Measurements from ENCODE around the gene FUT8.
A peak's percentile ranks its signal among the peaks of the same experiment; 100 is the strongest.

Gene FUT8

DNA sequence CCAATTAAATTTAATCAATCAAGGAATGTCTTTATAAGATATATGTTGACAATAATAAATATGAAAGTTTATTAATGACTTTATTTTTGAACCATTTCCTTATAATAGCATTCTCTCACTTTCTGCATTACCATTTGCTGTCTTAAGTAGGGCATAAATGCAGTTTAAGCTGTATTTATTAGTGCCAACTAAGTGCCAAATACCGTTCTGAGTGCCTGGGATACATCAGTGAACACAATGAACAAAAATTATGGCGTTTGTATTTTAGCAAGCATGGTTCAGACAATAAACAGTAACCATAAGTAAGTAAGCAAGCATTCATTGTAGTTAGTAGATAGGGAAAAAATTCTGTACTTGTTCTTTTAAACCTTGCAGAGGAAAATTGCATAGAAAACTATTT is 145.8 kb downstream of the FUT8 start:
- no peak for DNase-seq (ENCODE audit: low spot score)

DNA sequence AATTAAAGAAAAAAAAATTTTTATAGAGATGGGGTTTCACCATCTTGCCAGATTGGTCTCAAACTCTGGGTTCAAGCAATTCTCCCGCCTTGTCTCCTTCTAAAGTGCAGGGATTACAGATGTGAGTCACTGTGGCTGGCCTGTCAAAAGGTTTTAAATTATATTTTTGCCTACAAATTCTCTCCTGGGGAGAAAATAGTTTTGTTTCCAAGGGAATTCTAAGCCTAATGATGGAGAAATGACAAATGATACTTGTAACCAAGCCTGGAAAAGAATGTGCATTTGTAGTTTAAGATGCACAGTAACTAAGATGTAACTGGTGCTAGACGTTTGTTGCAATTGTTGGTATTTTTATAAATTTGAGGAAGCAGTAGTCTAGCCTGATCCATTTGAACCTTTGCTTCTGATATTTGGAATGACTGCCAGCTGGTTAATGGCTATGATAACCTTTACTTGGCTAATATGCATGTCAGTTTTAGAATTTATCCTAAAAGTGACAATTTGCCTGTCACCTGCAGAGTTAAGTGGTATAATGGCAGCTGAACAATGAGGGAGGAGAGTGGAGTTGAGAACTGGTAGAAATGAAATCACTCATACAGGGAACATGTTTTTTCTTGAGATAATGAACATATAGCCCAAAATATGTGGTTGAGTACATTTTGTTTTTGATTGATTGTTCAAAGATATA is 148.0 kb downstream of the FUT8 start:
- no peak for DNase-seq (ENCODE audit: low spot score)

DNA sequence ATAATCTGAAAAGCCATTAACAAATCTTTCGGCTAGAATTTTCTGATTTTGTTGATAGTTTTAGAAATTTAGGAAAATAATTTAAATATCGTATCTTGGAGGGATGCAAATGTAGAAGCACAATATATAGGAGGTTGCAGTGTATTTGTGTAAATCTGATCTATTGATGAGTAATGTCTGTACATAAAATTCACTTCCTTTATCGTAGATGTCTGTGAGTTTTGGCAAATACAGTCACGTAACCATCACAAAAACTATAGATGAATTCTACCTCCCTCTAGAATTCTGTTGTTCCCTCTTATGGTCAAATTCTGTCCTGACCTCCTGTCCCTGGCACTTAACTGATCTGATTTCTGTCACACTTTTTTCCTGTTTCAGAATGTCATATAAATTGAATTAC is 151.8 kb downstream of the FUT8 start:
- no peak for DNase-seq (ENCODE audit: low spot score)

DNA sequence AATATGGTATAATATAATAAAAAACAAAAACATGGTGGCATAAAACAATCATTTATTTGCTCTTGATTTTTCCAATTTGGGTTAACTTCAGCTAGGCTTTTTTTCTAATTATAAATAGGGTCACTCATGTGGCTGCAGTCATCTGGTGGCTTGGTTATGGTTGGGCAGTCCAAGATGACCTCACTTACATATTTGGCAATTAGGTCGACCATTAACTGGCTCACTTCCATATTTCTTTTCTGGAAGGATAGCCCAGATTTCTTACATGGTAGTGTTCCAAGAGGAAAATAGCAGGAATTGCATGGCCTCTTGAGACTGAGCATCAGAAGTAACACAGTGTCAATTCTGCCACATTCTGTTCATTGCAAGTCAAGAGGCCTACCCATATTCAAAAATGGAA is 153.4 kb downstream of the FUT8 start:
- no peak for DNase-seq (ENCODE audit: low spot score)

DNA sequence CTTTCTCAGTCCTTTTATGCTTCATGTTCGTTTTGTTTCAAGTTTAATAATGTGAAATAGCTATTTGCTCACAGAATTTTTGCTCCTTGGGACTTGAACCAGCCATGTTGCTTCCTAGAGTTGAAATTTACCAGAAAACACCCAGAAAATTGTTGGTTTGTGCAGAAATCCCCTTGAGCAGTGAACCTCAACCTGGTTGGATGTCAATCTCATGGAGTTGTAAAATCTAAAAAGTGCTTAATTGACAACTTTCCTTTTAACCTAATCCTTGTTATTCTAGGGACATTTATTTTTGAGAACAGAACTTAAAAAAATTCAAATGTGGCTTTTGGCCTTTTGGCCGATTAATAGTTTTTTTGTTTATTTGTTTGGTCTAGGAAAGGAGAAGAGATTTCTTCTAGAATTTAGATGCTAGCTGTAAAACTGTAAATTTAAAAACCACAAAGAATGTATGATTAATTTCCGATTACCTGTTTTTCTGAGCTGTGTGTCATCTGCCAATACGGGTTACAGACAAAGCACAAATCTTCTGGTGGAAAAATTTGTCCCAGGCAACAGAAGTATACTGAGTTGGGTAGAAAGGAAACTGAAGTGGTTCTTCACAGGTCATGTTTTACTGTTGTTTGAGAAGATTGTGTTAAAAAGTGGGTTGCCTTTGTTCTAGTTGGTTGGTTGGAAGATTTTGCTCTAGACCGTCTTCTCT is 154.4 kb downstream of the FUT8 start:
- DNase-seq (ENCODE audit: low spot score) = peak; percentile 25

DNA sequence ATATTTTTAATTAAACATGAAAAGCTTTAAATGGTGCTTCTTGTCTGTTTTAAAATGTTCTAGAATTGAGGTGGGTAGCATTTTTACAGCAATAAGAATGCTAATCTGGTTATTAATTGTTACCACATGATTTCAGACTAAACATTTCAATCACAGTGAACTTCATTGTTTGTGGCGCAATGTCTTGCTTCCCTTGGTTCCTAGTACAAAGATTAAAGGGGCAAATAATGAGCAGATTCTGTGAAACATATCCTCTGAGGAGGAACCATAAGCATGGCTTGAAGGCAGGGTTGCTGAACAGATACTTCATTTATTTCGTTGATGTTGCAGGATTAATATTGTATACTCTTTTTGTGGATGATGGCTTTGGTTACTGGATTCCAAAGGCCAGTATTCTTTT is 162.1 kb downstream of the FUT8 start:
- DNase-seq (ENCODE audit: low spot score) = no peak

DNA sequence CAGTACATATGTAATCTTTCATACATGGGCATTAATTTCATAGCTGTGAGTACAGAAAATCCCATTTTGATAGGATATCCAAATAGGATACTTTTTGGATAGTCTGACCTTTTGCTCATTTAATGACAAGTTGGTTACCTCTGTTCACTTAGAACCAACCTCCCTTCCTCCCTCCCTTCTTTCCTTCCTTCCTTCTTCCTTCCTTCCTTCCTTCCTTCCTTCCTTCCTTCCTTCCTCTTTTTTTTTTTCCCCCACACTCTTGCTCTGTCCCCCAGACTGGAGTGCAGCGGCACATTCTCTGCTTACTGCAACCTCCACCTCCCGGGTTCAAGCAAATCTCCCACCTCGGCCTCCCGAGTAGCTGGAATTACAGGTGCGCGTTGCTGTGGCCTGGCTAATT is 162.9 kb downstream of the FUT8 start:
- no peak for DNase-seq (ENCODE audit: low spot score)

DNA sequence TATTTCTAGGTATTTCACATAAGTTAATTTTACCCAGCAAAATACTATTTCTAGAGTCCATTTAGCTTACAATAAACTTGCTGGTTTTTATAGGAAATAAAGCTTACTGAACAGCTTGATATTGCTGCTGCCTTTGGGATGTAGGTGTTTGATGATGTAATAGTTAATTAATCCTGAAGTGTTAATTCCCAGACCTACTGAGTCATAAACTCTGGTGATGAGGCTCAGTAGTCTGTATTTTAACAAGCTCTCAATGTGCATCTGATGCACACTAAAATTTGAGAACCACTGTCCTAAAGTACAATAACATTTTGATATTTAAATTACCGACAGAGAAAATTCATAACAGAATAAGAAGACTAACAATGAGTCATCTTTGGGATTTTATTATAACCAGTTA is 168.4 kb downstream of the FUT8 start:
- no peak for DNase-seq (ENCODE audit: low spot score)

DNA sequence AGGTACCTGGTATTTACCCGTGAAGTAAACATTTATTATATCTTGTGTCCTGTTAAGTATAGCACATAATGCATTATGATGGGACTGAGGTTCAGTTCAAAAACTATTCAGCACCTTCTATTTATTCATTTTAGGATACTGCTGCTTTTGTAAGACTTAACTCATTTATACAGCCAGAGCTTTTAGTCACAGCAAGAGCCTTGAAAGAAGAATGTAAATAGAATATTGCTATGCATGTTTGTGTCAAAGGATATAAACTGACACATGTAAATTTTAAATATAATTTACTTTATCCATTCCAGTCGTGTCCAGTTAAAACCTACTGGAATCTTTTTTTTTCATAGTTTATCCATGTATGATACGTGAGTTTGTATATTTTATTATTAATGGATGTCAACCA is 168.8 kb downstream of the FUT8 start:
- no peak for DNase-seq (ENCODE audit: low spot score)

DNA sequence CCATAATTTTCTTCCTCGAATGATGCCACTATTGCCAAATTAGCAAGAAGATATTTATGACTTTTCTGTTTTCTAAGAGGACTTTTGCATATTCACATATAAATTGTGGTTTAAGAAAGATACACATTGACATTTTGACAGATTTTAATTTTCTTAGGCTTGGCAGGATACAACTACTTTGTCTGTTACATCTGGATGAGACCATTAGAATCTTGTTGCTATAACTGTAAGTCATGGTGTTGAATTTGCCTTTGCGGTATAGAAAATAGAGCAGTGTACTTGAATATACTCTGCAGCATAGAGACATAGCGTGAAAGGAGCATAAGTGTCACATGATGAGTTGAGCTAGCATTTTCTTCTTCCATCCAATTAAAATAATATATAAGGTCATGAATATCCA is 169.3 kb downstream of the FUT8 start:
- no peak for DNase-seq (ENCODE audit: low spot score)

DNA sequence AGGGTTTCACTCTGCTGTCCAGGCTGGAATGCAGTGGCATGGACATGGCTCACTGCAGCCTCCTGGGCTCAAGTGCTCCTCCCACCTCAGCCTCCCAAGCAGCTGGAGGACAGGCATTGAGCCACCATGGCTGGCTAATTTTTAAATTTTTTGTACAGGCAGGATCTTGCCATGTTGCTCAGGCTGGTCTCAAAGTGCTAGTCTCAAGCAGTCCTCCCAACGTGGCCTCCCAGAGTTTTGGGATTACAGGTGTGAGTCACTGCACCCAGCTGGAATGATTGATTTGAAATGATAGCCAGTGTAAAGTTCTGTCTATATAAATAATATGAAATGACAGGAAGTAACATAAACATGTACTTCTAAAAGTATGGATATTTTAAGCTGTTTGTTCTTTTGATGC is 172.7 kb downstream of the FUT8 start:
- no peak for DNase-seq (ENCODE audit: low spot score)

DNA sequence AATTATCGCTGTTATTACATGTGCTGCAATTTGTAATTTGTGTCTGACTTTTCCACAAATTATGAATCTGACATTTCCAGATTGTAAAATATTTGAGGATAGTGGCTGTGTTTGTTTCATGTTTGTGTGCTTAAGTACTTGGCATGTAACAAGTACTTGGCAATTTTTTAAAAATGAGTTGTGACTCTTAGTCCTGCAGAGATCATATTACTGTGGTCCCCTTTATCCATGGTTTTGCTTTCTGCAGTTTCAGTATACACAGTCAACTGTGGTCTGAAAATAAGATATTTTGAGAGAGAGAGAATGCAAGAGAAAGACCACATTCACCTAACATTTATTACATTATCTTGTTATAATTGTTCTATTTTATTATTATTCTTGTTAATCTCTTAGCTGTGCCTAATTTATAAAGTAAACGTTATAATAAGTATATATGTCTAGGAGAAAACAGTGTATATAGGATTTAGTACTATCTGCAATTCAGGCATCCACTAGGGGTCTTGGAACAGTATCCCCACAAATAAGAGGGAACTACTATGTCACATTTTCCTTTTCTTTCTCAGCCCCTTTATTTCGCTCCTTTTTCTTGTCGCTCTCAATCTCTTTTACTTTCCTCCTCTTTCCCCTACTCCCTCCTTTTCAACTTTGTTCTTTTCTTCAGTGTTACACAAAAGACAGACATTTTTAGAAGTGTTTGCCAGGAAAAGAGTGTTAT is 176.1 kb downstream of the FUT8 start:
- DNase-seq (ENCODE audit: low spot score) = no peak

DNA sequence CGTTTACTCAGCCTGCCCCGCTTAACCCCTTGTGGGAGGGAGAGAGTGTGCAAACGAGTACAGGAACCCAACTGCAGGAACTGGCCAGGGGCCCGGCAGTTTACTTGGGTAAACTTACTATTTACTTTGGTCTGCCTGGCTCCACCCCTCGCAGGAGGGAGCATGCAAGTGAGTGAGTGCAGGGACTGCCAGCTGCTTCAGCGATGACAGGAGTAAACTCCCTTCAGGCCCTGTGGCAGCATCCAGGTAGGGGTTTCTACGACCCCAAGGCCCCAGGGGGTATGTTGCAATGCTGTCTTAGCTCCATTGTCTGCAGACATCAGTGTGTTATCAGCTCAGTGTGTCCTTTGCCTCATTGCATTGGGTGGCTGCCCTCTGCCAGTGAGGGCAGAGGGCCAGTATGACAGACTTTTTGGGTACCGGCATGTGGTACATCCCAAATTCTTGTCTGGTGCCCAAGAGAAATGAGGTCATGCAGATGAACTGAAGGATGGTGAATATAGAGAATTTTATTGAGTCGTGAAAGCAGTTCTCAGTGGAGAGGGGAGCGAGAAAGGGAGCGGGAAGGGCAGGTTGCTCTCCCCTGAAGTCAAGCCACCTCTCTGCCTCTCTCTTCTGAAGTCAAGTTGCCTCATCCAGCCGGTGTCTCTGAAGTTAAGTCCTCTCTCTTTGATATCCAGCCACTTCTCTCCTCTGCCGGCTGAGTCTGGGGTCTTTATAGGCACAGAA is 181.8 kb downstream of the FUT8 start:
- DNase-seq (ENCODE audit: low spot score) = no peak

DNA sequence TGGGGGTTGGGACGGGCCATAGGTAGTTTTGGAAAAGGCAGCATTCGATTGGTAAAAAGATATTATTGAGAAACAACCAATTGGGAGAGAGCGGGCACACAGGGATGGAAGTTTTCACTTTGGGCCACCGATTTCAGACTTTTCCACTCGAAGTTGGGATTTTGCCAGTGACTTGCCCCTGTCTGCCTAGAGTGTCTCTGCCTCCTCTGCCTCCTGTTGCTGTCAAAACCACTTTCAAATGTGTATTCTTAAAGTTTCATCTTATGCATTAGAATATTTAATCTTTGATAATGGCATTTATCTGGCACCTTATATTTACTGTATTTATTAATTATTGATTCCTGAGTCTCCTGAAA is 182.3 kb downstream of the FUT8 start:
- no peak for DNase-seq (ENCODE audit: low spot score)

DNA sequence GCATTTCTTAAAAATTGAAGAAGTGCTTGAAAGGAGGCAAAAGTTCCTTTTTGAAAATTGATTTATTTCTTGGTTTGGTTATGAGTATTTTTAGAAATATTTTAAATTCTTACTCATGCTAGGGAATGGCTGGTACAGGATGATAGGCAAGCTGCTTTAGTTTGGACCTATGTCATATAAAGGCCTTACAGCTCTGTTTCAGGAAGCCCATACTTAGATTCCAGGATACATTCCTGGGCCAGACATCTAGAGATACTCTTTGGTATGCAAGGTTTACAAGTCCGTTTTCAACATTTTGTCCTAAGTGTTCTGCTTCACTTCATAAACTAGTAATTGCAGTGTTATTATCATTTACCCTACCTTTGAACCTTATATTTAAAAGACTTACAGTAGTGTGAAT is 186.8 kb downstream of the FUT8 start:
- DNase-seq (ENCODE audit: low spot score) = no peak

DNA sequence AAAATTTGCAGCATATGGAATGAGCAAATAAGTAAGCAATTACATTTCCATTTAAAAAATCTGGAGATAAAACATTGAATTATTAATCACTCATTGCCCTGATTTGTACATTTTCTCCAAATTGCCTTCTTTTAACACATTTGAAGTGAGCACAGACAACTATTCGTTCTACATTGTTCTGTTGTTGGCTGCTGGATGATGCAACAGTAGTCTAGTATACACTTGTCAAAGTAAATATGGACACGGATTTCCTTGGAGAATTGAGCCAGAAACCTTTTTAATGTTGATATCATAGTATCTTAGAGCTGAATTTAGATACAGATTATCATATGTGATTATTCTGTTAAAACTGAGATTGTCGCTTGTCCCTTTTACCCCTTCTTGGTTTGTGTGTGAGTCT is 188.2 kb downstream of the FUT8 start:
- no peak for DNase-seq (ENCODE audit: low spot score)

DNA sequence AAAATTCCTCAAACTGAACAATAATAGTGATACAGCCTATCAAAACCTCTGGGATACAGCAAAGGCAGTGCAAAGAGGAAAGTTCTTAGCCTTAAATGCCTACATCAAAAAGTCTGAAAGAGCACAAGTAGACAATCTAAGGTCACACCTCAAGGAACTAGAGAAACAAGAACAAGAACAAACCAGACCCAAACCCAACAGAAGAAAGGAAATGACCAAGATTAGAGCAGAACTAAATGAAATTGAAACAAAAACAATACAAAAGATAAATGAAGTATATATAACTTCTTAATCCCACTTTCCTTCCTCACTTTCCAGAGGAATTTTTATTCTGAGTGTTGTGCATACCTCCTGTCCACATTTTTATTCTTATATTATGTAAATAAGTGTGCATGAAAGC is 192.0 kb downstream of the FUT8 start:
- DNase-seq (ENCODE audit: low spot score) = no peak

DNA sequence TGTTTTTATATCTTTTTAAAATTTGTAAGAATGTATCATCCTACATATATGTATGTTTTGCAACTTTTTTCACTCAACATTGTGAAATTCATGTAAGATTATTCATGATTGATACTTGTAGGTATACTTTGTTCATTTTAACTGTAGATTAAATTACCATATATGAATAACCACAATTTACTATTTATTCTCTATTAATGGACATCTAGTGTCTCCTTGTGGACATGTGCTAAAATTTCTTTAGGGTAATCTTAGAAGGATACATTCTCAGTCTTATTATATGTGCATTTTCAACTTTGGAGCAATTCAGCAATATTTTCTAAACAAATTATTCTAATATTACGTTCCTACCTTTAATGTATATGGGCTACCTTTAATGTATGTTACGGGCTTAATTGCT is 192.4 kb downstream of the FUT8 start:
- no peak for DNase-seq (ENCODE audit: low spot score)

DNA sequence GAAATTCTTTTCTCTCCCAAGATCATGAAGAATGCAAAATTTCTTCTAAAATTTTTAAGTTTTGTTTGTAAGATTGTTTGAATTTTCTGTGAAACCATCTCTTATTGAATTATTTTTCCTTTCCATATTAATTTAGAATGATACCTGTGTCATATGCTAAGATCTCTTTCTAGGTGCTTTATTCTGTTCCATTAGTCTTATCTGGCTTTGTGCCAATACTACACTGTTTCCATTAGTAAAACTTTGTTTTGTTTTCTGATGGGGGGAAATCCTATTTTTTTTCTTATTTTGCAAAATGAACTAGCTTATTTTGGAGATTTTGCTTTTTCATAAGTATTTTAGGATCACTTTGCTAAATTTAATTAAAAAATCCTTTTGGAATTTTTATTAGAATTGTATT is 193.9 kb downstream of the FUT8 start:
- DNase-seq (ENCODE audit: low spot score) = no peak

DNA sequence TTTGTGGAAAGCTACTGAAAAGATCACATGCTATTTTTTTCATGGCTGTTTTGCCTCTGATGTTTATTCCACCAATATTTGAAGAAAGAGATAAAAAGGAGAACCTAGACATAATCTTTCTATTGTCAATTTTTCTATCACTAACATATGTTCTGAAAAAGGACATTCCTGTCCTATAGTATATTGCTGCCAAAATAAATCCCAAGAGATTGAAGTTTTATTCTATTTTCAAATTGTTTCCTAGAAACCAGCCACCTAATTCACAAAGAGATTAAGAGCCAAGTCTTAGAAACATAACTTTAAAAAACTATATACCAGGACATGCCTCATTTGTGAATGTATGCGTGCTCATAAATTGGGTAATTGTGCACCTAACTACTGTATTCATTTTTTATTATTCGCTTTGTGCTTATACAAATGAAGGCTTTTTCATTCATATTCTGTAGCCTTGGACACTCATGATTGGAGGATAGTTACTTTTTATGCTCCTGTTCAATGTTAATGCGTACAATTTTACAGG is 200.7 kb downstream of the FUT8 start:
- no peak for DNase-seq (ENCODE audit: low spot score)

DNA sequence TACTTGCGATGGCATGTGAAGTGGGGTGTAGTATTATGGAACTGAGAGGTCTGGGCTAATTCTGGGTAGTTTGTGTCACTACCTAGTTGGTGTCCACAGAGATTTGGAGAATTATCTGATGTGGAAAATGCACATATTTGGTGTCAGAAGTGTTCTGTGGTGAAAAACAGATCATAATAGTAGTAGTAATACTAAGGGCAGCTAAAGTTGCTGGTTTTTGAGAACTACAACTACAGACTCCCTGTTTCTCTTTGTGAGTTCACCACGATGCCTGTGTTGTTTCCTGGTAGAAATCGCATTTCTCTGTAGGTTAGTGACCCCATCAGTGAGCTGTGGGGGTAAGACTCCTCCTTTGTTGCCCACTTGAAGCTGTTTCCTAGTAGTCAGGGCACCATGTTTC is 206.5 kb downstream of the FUT8 start:
- DNase-seq (ENCODE audit: low spot score) = no peak

DNA sequence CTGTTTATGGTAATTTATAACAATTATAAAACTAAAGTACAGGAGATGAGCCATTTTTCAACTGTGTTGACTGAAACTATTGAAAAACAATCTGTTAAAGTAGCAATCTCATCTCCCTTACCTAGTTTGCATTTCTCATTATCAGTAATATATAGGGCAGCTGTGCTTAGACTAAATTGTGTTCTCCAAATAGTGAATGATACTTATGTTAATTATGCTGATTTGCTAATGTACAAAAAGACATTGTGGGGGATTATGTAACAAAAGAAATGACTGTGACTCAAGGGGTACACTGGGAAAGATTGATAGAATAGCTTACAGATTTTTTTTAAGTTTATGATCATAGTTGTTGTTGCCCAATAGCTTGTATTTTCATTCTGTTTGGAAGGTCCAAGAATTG is 207.7 kb downstream of the FUT8 start:
- no peak for DNase-seq (ENCODE audit: low spot score)

DNA sequence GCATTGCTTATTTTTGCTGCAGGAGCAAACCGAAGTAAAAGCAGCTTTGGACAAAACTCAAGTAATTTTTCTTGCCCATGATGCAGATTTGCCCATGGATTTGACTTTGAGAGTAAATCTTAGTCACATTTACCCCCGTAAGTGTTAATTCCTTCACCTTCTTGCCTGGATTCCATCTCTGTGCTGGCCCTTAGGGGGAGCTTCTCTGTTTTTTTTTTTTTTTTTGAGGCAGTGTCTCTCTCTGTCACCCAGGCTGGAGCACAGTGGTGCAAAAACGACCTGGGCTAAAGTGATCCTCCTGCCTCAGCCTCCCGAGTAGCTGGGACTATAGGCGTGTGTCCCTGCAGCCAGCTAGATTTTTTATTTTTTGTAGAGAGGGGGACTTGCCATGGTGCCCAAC is 210.2 kb downstream of the FUT8 start:
- no peak for DNase-seq (ENCODE audit: low spot score)
